Fibroblast of lung (primary cell): ENCODE measurements around the gene DRGX. TPM values are rescaled to one million over a fixed set of nuclear protein-coding genes. Genes with fewer than 3 reads are reported as not detected.

Experiments
- DNase-seq, 2 donors: peaks; one replicate each; pipeline versions ENCODE4 v3.0.0 to v3.0.0-alpha.2; 2010; ENCODE audit warnings: low read depth in 2 of 2
- H2AFZ ChIP-seq: 2 replicates; pipeline ENCODE4 v1.5.1; 2012; ENCODE audit warnings: low read length, control low read depth, inconsistent platforms
- H3K27ac ChIP-seq: 2 replicates; pipeline ENCODE4 v1.5.1; 2011; ENCODE audit warnings: low read length, control low read depth; ENCODE audit not compliant: insufficient read depth
- H3K27me3 ChIP-seq: 2 replicates; pipeline ENCODE4 v1.5.1; 2011; ENCODE audit warnings: mild to moderate bottlenecking, low read length; ENCODE audit not compliant: control insufficient read depth, insufficient read depth
- H3K36me3 ChIP-seq: 2 replicates; pipeline ENCODE4 v1.5.1; 2011; ENCODE audit warnings: low read length; ENCODE audit not compliant: control insufficient read depth, insufficient read depth
- H3K4me1 ChIP-seq: 2 replicates; pipeline ENCODE4 v1.5.1; 2011; ENCODE audit warnings: low read length; ENCODE audit not compliant: control insufficient read depth, insufficient read depth; ENCODE audit errors: extremely low read depth
- H3K4me2 ChIP-seq: 2 replicates; pipeline ENCODE4 v1.5.1; 2011; ENCODE audit warnings: low read length, control low read depth; ENCODE audit not compliant: insufficient read depth; ENCODE audit errors: extremely low read depth
- H3K4me3 ChIP-seq, 4 experiments: fragments of 200-600 bp in 1 of 4; sonication (generic) in 1 of 4; replicated peaks in 1 of 4; 2 replicates each; pipeline ENCODE4 v1.5.1; 2011 to 2016; ENCODE audit warnings: low read length in 4 of 4, low read depth in 3 of 4, mild to moderate bottlenecking in 3 of 4, control low read depth in 2 of 4, inconsistent platforms in 1 of 4, mixed read lengths in 1 of 4; ENCODE audit not compliant: insufficient read depth in 1 of 4; ENCODE audit errors: control extremely low read depth in 1 of 4
- H3K79me2 ChIP-seq: 2 replicates; pipeline ENCODE4 v1.5.1; 2012; ENCODE audit warnings: mild to moderate bottlenecking, low read length, inconsistent platforms; ENCODE audit not compliant: control insufficient read depth, insufficient read depth
- H3K9ac ChIP-seq: 2 replicates; pipeline ENCODE4 v1.5.1; 2011; ENCODE audit warnings: mild to moderate bottlenecking, low read length, control low read depth; ENCODE audit not compliant: insufficient read depth
- H3K9me3 ChIP-seq: 2 replicates; pipeline ENCODE4 v1.5.1; 2012; ENCODE audit warnings: low read depth, low read length; ENCODE audit not compliant: control insufficient read depth, insufficient read depth
- H4K20me1 ChIP-seq: 2 replicates; pipeline ENCODE4 v1.5.1; 2011; ENCODE audit warnings: low read length; ENCODE audit not compliant: control insufficient read depth, insufficient read depth; ENCODE audit errors: extremely low read depth
- CTCF ChIP-seq, 2 donors: IDR thresholded peaks in 1 of 2; conservative IDR thresholded peaks in 1 of 2; 1 replicate in 1 of 2; 2 replicates in 1 of 2; pipeline ENCODE4 v1.5.1; 2011 to 2012; ENCODE audit warnings: low read length in 2 of 2, control low read depth in 1 of 2, inconsistent platforms in 1 of 2, low read depth in 1 of 2, mild to moderate bottlenecking in 1 of 2
- EZH2 ChIP-seq: IDR thresholded peaks from 2 replicates; pipeline ENCODE4 v1.5.1; 2012; ENCODE audit warnings: low read length, control low read depth, mild to moderate bottlenecking; ENCODE audit errors: missing control alignments
- polyA plus RNA-seq, 2 donors: library from polyadenylated mRNA; depleted of rRNA in 1 of 2; stranded (reverse) in 1 of 2; unstranded in 1 of 2; fragments of >200 nt; gene quantifications; 2 replicates each; pipeline ENCODE4 v1.2.1, GENCODE V29; 2011 to 2012; ENCODE audit warnings: missing spikeins in 1 of 2
- total RNA-seq: library from RNA; depleted of rRNA; stranded (reverse); fragments of >200 nt; gene quantifications from 2 replicates; pipeline ENCODE4 v1.2.1, GENCODE V29; 2014

The DRGX gene
- total and polyA plus RNA-seq, 2 donors (not counting 1 experiment from before 2014, with no cell fraction given): 0.11 TPM; not detected in 1

- Histone ChIP-seq H3K4me1 (no peaks in the 10 kb centered on the region), H3K9me3 (no peaks in the 10 kb centered on the region), H3K9ac (no peak overlapping the region), H3K4me2 (no peak overlapping the region), H3K36me3 (no peaks in the 10 kb centered on the region), H3K27me3 (peaks cover 9% of the 10 kb centered on the region), H4K20me1 (no peaks in the 10 kb centered on the region), H3K79me2 (no peaks in the 10 kb centered on the region), H3K4me3 (no peak overlapping the region), H2AFZ (no peak overlapping the region), H3K27ac (no peak overlapping the region)
- no peak for DNase-seq
- TF ChIP-seq CTCF (conservative IDR thresholded peaks at IDR 0.05 in 1 of 2, IDR thresholded peaks at IDR 0.05 in 1 of 2; ENCODE audit: low read depth in 1 of 2, low read length in 2 of 2) (no peak), EZH2 (no peak)
Observed at GRCh38 chr10:49384268-49384953, 11.5 kb downstream of the DRGX start.

GRCh38 chr10:49383853-49384252 lies 12.0 kb downstream of the DRGX start:
- Histone ChIP-seq H3K9ac (no peak overlapping the region), H3K4me3 (no peak overlapping the region), H3K27me3 (peaks cover 9% of the 10 kb centered on the region), H2AFZ (no peak overlapping the region), H4K20me1 (no peaks in the 10 kb centered on the region), H3K4me2 (no peak overlapping the region), H3K4me1 (no peaks in the 10 kb centered on the region), H3K79me2 (no peaks in the 10 kb centered on the region), H3K36me3 (no peaks in the 10 kb centered on the region), H3K27ac (no peak overlapping the region), H3K9me3 (no peaks in the 10 kb centered on the region)
- TF ChIP-seq EZH2 (no peak), CTCF (conservative IDR thresholded peaks at IDR 0.05 in 1 of 2, IDR thresholded peaks at IDR 0.05 in 1 of 2; ENCODE audit: low read depth in 1 of 2, low read length in 2 of 2) (no peak)
- no peak for DNase-seq

- Histone ChIP-seq H3K36me3 (no peaks in the 10 kb centered on the region), H3K27ac (no peak overlapping the region), H2AFZ (no peak overlapping the region), H3K4me3 (no peak overlapping the region), H4K20me1 (no peaks in the 10 kb centered on the region), H3K9me3 (no peaks in the 10 kb centered on the region), H3K4me1 (no peaks in the 10 kb centered on the region), H3K27me3 (peaks cover 7% of the 10 kb centered on the region), H3K9ac (no peak overlapping the region), H3K4me2 (no peak overlapping the region), H3K79me2 (no peaks in the 10 kb centered on the region)
- no peak for DNase-seq
- TF ChIP-seq CTCF (conservative IDR thresholded peaks at IDR 0.05 in 1 of 2, IDR thresholded peaks at IDR 0.05 in 1 of 2; ENCODE audit: low read depth in 1 of 2, low read length in 2 of 2) (no peak), EZH2 (no peak)
Observed at GRCh38 chr10:49382826-49383225, 13.1 kb downstream of the DRGX start.
